ENCODE results near the gene RASSF6.

- TF ChIP-seq SP2 (tag by site-specific recombination; IDR thresholded peaks at IDR 0.05) (no peak), ZNF292 (tag by site-specific recombination; IDR thresholded peaks at IDR 0.05; ENCODE audit: borderline replicate concordance, low read depth) (no peak), ZFP41 (tag by site-specific recombination; IDR thresholded peaks at IDR 0.05; ENCODE audit: borderline replicate concordance) (no peak), ZBTB1 (tag by site-specific recombination; IDR thresholded peaks at IDR 0.05) (no peak), ZNF670 (tag by site-specific recombination; IDR thresholded peaks at IDR 0.05; ENCODE audit: low read depth) (no peak), ZNF449 (tag by site-specific recombination; IDR thresholded peaks at IDR 0.05) (no peak), ZBTB17 (tag by site-specific recombination; IDR thresholded peaks at IDR 0.05) (no peak), YY1 (tag by site-specific recombination; IDR thresholded peaks at IDR 0.05) (no peak)
- TF ChIP-seq, protein P1, sequence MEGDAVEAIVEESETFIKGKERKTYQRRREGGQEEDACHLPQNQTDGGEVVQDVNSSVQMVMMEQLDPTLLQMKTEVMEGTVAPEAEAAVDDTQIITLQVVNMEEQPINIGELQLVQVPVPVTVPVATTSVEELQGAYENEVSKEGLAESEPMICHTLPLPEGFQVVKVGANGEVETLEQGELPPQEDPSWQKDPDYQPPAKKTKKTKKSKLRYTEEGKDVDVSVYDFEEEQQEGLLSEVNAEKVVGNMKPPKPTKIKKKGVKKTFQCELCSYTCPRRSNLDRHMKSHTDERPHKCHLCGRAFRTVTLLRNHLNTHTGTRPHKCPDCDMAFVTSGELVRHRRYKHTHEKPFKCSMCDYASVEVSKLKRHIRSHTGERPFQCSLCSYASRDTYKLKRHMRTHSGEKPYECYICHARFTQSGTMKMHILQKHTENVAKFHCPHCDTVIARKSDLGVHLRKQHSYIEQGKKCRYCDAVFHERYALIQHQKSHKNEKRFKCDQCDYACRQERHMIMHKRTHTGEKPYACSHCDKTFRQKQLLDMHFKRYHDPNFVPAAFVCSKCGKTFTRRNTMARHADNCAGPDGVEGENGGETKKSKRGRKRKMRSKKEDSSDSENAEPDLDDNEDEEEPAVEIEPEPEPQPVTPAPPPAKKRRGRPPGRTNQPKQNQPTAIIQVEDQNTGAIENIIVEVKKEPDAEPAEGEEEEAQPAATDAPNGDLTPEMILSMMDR (tag by site-specific recombination; IDR thresholded peaks at IDR 0.05): no peak
Observed at GRCh38 chr4:73533515-73534422, 86.5 kb downstream of the RASSF6 start.
